Dendritic cell treated with granulocyte-macrophage colony-stimulating factor and Interleukin-4, amounts not matched to agents 40 ng/mL and 50 ng/mL, for 4 days (primary cell): Measurements from ENCODE around the gene ERBB4.

Experiments used
- H3K27ac Mint-ChIP-seq: one replicate; pipeline ENCODE4 v1.8.0; 2022; ENCODE audit warnings: mild to moderate bottlenecking, mixed read lengths
- H3K27me3 Mint-ChIP-seq: one replicate; pipeline ENCODE4 v1.8.0; 2022; ENCODE audit warnings: mild to moderate bottlenecking, mixed read lengths
- H3K36me3 Mint-ChIP-seq: one replicate; pipeline ENCODE4 v1.8.0; 2022; ENCODE audit warnings: low read depth, mixed read lengths
- H3K4me1 Mint-ChIP-seq: one replicate; pipeline ENCODE4 v1.8.0; 2022; ENCODE audit warnings: low read depth, mixed read lengths
- H3K4me3 Mint-ChIP-seq: one replicate; pipeline ENCODE4 v1.8.0; 2022; ENCODE audit warnings: mild to moderate bottlenecking, moderate library complexity, mixed read lengths
- H3K9me3 Mint-ChIP-seq: one replicate; pipeline ENCODE4 v1.8.0; 2022; ENCODE audit warnings: mixed read lengths
- intact Hi-C: fragments of 100-400 bp; cut with micrococcal nuclease; formaldehyde crosslinking; loops from one replicate; pipeline ENCODE4 v1.15.0; 2022

Gene ERBB4

GRCh38 chr2:212346865-212347264 is 191.7 kb downstream of the ERBB4 start:
- H3K4me3 Mint-ChIP-seq, result no peak overlapping the region
- H3K27me3 Mint-ChIP-seq, result no peaks in the 10 kb centered on the region
- no peak overlapping the region for H3K27ac Mint-ChIP-seq
- no peaks in the 10 kb centered on the region for H3K9me3 Mint-ChIP-seq
- intact Hi-C loops, result no loop called here
- no peaks in the 10 kb centered on the region for H3K36me3 Mint-ChIP-seq
- H3K4me1 Mint-ChIP-seq, result no peaks in the 10 kb centered on the region

- H3K27ac Mint-ChIP-seq, result no peak overlapping the region
- H3K9me3 Mint-ChIP-seq, result no peaks in the 10 kb centered on the region
- no peaks in the 10 kb centered on the region for H3K27me3 Mint-ChIP-seq
- no peaks in the 10 kb centered on the region for H3K36me3 Mint-ChIP-seq
- no peak overlapping the region for H3K4me3 Mint-ChIP-seq
- intact Hi-C loops, result no loop called here
- no peaks in the 10 kb centered on the region for H3K4me1 Mint-ChIP-seq
Measured at GRCh38 chr2:212345966-212346365, 192.6 kb downstream of the ERBB4 start.

GRCh38 chr2:212344131-212344530 is 194.5 kb downstream of the ERBB4 start:
- Mint-ChIP-seq H3K27me3 (no peaks in the 10 kb centered on the region), H3K27ac (no peak overlapping the region), H3K4me1 (no peaks in the 10 kb centered on the region), H3K4me3 (no peak overlapping the region), H3K36me3 (no peaks in the 10 kb centered on the region), H3K9me3 (no peaks in the 10 kb centered on the region)
- intact Hi-C loops, result no loop called here

- H3K36me3 Mint-ChIP-seq, result no peaks in the 10 kb centered on the region
- no peaks in the 10 kb centered on the region for H3K27me3 Mint-ChIP-seq
- H3K27ac Mint-ChIP-seq, result no peak overlapping the region
- no peaks in the 10 kb centered on the region for H3K4me1 Mint-ChIP-seq
- intact Hi-C loops, result no loop called here
- H3K9me3 Mint-ChIP-seq, result no peaks in the 10 kb centered on the region
- no peak overlapping the region for H3K4me3 Mint-ChIP-seq
Measured at GRCh38 chr2:212343167-212343566, 195.4 kb downstream of the ERBB4 start.

GRCh38 chr2:212337486-212338343 is 200.9 kb downstream of the ERBB4 start:
- intact Hi-C loops, result no loop called here
- no peaks in the 10 kb centered on the region for H3K27me3 Mint-ChIP-seq
- H3K36me3 Mint-ChIP-seq, result no peaks in the 10 kb centered on the region
- H3K9me3 Mint-ChIP-seq, result no peaks in the 10 kb centered on the region
- no peak overlapping the region for H3K27ac Mint-ChIP-seq
- H3K4me1 Mint-ChIP-seq, result no peaks in the 10 kb centered on the region
- no peak overlapping the region for H3K4me3 Mint-ChIP-seq

- Mint-ChIP-seq H3K9me3 (no peaks in the 10 kb centered on the region), H3K4me1 (no peaks in the 10 kb centered on the region), H3K27ac (no peak overlapping the region), H3K4me3 (no peak overlapping the region), H3K27me3 (no peaks in the 10 kb centered on the region), H3K36me3 (no peaks in the 10 kb centered on the region)
- intact Hi-C loops, result no loop called here
Measured at GRCh38 chr2:212337036-212337435, 201.6 kb downstream of the ERBB4 start.

- Mint-ChIP-seq H3K36me3 (no peaks in the 10 kb centered on the region), H3K4me1 (no peaks in the 10 kb centered on the region), H3K27me3 (no peaks in the 10 kb centered on the region), H3K9me3 (no peaks in the 10 kb centered on the region), H3K27ac (no peak overlapping the region), H3K4me3 (no peak overlapping the region)
- intact Hi-C loops, result no loop called here
Measured at GRCh38 chr2:212330263-212330662, 208.3 kb downstream of the ERBB4 start.

GRCh38 chr2:212328712-212329496 is 209.7 kb downstream of the ERBB4 start:
- no peaks in the 10 kb centered on the region for H3K9me3 Mint-ChIP-seq
- H3K27me3 Mint-ChIP-seq, result no peaks in the 10 kb centered on the region
- no peaks in the 10 kb centered on the region for H3K36me3 Mint-ChIP-seq
- no peak overlapping the region for H3K27ac Mint-ChIP-seq
- no peak overlapping the region for H3K4me3 Mint-ChIP-seq
- no peaks in the 10 kb centered on the region for H3K4me1 Mint-ChIP-seq
- intact Hi-C loops, result no loop called here

- Mint-ChIP-seq H3K36me3 (no peaks in the 10 kb centered on the region), H3K4me1 (no peaks in the 10 kb centered on the region), H3K4me3 (no peak overlapping the region), H3K27ac (no peak overlapping the region), H3K27me3 (no peaks in the 10 kb centered on the region), H3K9me3 (no peaks in the 10 kb centered on the region)
- intact Hi-C loops, result no loop called here
Measured at GRCh38 chr2:212328136-212328535, 210.5 kb downstream of the ERBB4 start.

- Mint-ChIP-seq H3K4me1 (no peaks in the 10 kb centered on the region), H3K36me3 (no peaks in the 10 kb centered on the region), H3K27me3 (no peaks in the 10 kb centered on the region), H3K9me3 (no peaks in the 10 kb centered on the region), H3K4me3 (no peak overlapping the region), H3K27ac (no peak overlapping the region)
- intact Hi-C loops, result loop anchor here (1.0 kb wide), 1 partner anchor 9 kb away; no protein-coding TSS in a partner anchor
Measured at GRCh38 chr2:212327171-212327809, 211.3 kb downstream of the ERBB4 start.

- Mint-ChIP-seq H3K9me3 (no peaks in the 10 kb centered on the region), H3K36me3 (no peaks in the 10 kb centered on the region), H3K27me3 (no peaks in the 10 kb centered on the region), H3K4me1 (no peaks in the 10 kb centered on the region), H3K4me3 (no peak overlapping the region), H3K27ac (no peak overlapping the region)
- intact Hi-C loops, result loop anchor here (1.0 kb wide), 1 partner anchor 9 kb away; no protein-coding TSS in a partner anchor
Measured at GRCh38 chr2:212318636-212319035, 220.0 kb downstream of the ERBB4 start.

- H3K9me3 Mint-ChIP-seq, result no peaks in the 10 kb centered on the region
- H3K4me1 Mint-ChIP-seq, result no peaks in the 10 kb centered on the region
- no peaks in the 10 kb centered on the region for H3K36me3 Mint-ChIP-seq
- intact Hi-C loops, result no loop called here
- H3K27me3 Mint-ChIP-seq, result no peaks in the 10 kb centered on the region
- H3K4me3 Mint-ChIP-seq, result no peak overlapping the region
- no peak overlapping the region for H3K27ac Mint-ChIP-seq
Measured at GRCh38 chr2:212314680-212315079, 223.9 kb downstream of the ERBB4 start.

GRCh38 chr2:212311807-212312404 is 226.7 kb downstream of the ERBB4 start:
- intact Hi-C loops, result no loop called here
- no peaks in the 10 kb centered on the region for H3K27me3 Mint-ChIP-seq
- H3K4me1 Mint-ChIP-seq, result no peaks in the 10 kb centered on the region
- no peak overlapping the region for H3K4me3 Mint-ChIP-seq
- no peaks in the 10 kb centered on the region for H3K9me3 Mint-ChIP-seq
- H3K36me3 Mint-ChIP-seq, result no peaks in the 10 kb centered on the region
- no peak overlapping the region for H3K27ac Mint-ChIP-seq

GRCh38 chr2:212299943-212300342 is 238.7 kb downstream of the ERBB4 start:
- intact Hi-C loops, result no loop called here
- Mint-ChIP-seq H3K36me3 (no peaks in the 10 kb centered on the region), H3K4me3 (no peak overlapping the region), H3K9me3 (no peaks in the 10 kb centered on the region), H3K27ac (no peak overlapping the region), H3K27me3 (no peaks in the 10 kb centered on the region), H3K4me1 (no peaks in the 10 kb centered on the region)
